Activated naive CD8-positive, alpha-beta T cell treated with anti-CD3 and anti-CD28 coated beads, Interleukin-2, amount 50 U/mL, for 16 hours (primary cell): ENCODE measurements around the gene RFC3.

Experiments
- DNase-seq: peaks from one replicate; pipeline ENCODE4 v3.0.0-alpha.2; 2020; ENCODE audit warnings: low read depth, low spot score

Gene RFC3

DNA sequence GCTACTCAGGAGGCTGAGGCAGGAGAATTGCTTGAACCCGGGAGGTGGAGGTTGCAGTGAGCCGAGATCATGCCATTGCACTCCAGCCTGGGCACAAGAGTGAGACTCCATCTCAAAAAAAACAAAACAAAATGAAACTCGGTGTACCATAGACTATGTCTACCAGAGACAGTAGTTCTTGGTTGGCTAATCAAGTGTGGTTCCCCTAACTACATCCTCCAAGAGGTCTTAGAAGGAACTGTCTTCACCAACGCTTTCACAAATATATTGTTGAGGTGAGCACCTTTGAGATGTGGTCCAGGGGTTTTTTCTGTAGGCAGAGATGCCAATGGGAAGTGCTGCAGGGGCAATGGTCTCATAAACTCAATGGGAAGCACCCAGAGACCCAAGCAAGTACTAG, 48.0 kb downstream of the RFC3 start:
- DNase-seq = no peak

GRCh38 chr13:33867472-33867871, 49.5 kb downstream of the RFC3 start:
- DNase-seq = no peak

GRCh38 chr13:33868343-33868994, 50.5 kb downstream of the RFC3 start:
- DNase-seq = no peak

DNA sequence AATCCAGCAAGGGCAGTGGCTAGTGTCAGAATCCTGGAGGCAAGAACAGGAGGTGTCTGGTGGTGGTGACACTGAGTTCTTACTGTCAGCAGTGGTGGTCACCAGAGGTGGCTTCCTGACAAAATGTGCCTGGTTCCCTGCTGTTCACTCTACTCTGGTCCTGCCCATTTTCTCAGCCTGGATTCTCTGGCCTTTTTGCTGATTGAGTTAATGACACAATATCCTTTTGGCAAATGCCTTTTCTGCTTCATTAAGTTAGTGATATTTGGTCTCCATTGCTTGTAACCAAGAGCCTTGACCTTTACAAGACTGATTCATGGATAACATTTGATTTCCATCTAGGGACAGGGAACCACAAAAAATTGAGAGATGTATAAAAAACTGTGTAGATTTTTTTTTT, 51.1 kb downstream of the RFC3 start:
- DNase-seq = no peak

DNA sequence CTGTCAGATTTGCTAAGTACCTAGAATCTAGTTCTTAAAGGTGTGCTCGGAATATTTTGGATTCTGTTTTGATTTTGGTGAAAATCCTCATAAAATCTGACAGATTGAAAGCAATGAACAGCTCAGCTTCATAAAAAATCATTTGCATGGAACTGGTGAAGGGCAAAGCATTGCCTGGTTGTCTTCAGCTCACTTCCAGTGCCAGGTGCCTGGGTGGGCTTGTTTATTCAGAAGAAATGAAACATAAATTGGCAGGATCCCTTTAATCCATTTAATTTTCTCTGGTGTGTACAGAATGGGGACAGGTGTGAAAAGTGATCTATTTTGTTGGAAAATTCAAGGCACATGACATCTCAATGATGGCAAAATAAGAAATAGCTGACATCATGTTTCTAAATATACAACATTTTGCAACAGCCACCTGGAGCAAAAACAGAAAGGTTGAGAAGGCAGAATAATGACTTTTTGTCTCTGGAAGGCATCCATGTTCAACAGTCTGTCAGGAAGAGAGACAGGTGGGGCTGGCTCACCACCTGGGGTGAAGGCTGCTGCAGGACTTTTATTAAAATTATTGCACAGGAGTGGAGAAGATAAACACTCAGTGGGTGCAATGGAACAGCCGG, 52.2 kb downstream of the RFC3 start:
- no peak for DNase-seq

GRCh38 chr13:33871207-33872004, 53.5 kb downstream of the RFC3 start:
- no peak for DNase-seq

- DNase-seq = no peak
These were observed 54.0 kb downstream of the RFC3 start for GRCh38 chr13:33872005-33872351.

- no peak for DNase-seq
These were observed 55.4 kb downstream of the RFC3 start for GRCh38 chr13:33873251-33873908.

DNA sequence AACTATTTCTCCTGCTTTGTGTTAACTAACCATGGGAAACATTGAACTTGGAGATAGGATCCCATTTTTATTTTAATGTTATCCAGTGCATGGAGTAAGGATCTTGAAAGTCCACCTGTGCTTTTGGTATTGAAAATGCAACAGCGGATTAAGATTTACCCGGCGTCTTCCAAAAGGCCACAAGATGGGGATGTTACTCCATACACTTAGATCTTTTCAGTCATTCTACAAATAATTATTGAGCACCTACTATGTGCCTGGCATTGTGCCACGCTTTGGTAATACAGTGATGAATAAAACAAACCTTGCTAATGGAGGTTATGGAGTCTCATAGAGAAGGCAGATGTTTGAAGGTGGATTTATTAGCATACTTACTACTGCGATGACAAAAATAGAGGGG, 56.9 kb downstream of the RFC3 start:
- no peak for DNase-seq

- no peak for DNase-seq
These were observed 57.9 kb downstream of the RFC3 start for GRCh38 chr13:33875618-33876401.

DNA sequence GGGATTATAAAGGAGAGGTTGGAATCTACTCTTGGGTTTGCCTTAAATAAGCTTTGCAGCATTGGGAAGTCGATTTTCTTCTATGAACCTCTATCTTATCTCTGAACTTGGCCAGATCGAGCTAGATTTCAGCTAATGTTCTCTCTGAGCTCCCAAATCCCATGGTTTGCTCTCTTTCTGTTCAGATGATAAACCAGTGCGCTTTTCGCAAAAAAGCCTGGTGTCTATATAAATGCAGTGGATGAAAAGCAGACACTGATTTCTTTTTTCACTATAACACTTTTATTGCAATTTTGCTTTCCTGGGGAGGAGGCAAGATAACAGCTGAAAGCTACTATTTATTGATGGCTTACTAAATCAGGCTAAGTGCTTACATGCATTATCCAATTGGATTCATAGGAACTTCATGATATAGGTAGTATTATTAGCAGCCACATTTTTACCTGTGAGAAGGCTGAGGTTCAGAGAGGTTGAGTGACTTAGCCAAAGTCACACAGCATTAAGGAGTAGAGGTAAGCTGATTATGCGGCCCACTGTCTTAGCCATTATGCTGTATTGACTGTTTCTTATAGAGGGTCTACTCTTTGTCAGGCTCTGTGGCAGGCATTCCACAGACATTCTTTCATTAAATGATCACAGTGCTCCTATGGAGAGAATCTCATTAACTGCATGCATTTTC, 58.9 kb downstream of the RFC3 start:
- DNase-seq = no peak

GRCh38 chr13:33879118-33879517, 61.2 kb downstream of the RFC3 start:
- DNase-seq = no peak

- DNase-seq = no peak
These were observed 64.9 kb downstream of the RFC3 start for GRCh38 chr13:33882804-33883203.

GRCh38 chr13:33884531-33885220, 66.7 kb downstream of the RFC3 start:
- no peak for DNase-seq
